Measurements from ENCODE around the gene DLG2. TPM values are rescaled to one million over a fixed set of nuclear protein-coding genes. Genes with fewer than 3 reads are reported as not detected.

The DLG2 gene
- total RNA-seq, 1 donor from 2014 or later: 1.8 TPM

DNA sequence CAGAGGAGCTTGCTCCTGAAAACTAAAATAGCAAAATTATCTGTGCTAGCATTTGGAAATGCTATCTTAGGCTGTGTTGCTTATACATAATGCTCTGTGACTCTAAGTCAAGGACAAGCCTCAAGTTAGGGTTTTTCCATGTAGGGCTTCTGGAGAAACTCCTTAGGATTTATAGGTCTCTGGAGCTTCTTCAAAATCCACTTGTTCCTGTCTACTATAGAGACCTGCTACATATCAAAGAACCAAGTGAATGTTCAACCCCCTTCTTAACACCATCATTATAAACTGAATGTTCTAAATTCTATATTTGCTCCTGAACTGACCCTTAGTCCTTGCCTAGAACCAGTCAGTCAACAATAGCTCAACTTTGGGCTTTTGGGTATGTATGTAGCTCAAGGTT, 1817.9 kb downstream of the DLG2 start:
- H2AFZ ChIP-seq (ENCODE audit: low read depth, low read length): no peak overlapping the region
- peaks cover 7% of the 10 kb centered on the region for H3K27me3 Mint-ChIP-seq (ENCODE audit: low read depth, unreplicated experiment)
- no peaks in the 10 kb centered on the region for H3K9me3 Mint-ChIP-seq (ENCODE audit: unreplicated experiment)
- H3K27ac Mint-ChIP-seq (ENCODE audit: unreplicated experiment): no peak overlapping the region
- no peak overlapping the region for H3K9ac ChIP-seq (ENCODE audit: low read length)
- no peak overlapping the region for H3K4me3 ChIP-seq (ENCODE audit: insufficient read depth, low read depth, low read length)
- H4K20me1 ChIP-seq (ENCODE audit: insufficient read depth, low read length): no peaks in the 10 kb centered on the region
- no peak overlapping the region for H3K27ac ChIP-seq (ENCODE audit: low read depth, low read length)
- FAIRE-seq: no peak
- no peak overlapping the region for H3K4me2 ChIP-seq (ENCODE audit: low read length)
- H3K36me3 Mint-ChIP-seq (ENCODE audit: low read depth, unreplicated experiment): no peaks in the 10 kb centered on the region
- H3K4me1 ChIP-seq (ENCODE audit: insufficient read depth, low read length): no peaks in the 10 kb centered on the region
- H3K9me3 ChIP-seq (ENCODE audit: insufficient read depth, low read depth, low read length): no peaks in the 10 kb centered on the region
- no peaks in the 10 kb centered on the region for H3K4me1 Mint-ChIP-seq (ENCODE audit: low read depth, unreplicated experiment)
- no peak overlapping the region for H3K4me3 Mint-ChIP-seq (ENCODE audit: unreplicated experiment)
- H3K36me3 ChIP-seq (ENCODE audit: insufficient read depth, low read length): no peaks in the 10 kb centered on the region
- no peaks in the 10 kb centered on the region for H3K79me2 ChIP-seq (ENCODE audit: insufficient read depth, low read length)
- no peak for DNase-seq (ENCODE audit: low read depth)
- H3K27me3 ChIP-seq (ENCODE audit: insufficient read depth, low read length): no peaks in the 10 kb centered on the region
- TF ChIP-seq, protein P1, sequence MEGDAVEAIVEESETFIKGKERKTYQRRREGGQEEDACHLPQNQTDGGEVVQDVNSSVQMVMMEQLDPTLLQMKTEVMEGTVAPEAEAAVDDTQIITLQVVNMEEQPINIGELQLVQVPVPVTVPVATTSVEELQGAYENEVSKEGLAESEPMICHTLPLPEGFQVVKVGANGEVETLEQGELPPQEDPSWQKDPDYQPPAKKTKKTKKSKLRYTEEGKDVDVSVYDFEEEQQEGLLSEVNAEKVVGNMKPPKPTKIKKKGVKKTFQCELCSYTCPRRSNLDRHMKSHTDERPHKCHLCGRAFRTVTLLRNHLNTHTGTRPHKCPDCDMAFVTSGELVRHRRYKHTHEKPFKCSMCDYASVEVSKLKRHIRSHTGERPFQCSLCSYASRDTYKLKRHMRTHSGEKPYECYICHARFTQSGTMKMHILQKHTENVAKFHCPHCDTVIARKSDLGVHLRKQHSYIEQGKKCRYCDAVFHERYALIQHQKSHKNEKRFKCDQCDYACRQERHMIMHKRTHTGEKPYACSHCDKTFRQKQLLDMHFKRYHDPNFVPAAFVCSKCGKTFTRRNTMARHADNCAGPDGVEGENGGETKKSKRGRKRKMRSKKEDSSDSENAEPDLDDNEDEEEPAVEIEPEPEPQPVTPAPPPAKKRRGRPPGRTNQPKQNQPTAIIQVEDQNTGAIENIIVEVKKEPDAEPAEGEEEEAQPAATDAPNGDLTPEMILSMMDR (IDR thresholded peaks at IDR 0.05; ENCODE audit: insufficient read depth, low read depth, low read length): no peak
- no peak for TF ChIP-seq EZH2 (IDR thresholded peaks at IDR 0.05; ENCODE audit: insufficient read depth, low read length)

DNA sequence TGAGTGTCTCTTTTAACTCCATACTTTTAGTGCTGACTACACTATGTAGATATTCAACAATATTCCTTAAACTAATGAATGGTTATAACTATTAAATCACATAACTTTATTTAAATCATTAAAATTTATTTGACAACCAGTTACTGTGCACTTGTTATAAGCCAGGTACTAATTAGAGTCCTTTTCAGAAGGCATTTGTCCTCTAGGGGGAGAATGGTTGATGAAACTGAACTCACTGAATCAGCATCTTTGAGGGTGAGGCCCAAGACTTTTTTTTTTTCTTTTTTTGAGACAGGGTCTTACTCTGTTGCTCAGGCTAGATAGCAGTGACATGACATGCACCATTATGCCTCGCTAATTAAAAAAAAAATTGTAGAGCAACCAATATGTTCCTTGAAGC, 1825.3 kb downstream of the DLG2 start:
- no peaks in the 10 kb centered on the region for H3K9me3 Mint-ChIP-seq (ENCODE audit: unreplicated experiment)
- Histone ChIP-seq H3K27me3 (ENCODE audit: insufficient read depth, low read length) (peaks cover 3% of the 10 kb centered on the region), H3K4me2 (ENCODE audit: low read length) (no peak overlapping the region), H3K79me2 (ENCODE audit: insufficient read depth, low read length) (no peaks in the 10 kb centered on the region), H4K20me1 (ENCODE audit: insufficient read depth, low read length) (no peaks in the 10 kb centered on the region), H3K27ac (ENCODE audit: low read depth, low read length) (no peak overlapping the region), H2AFZ (ENCODE audit: low read depth, low read length) (no peak overlapping the region), H3K4me3 (ENCODE audit: insufficient read depth, low read depth, low read length) (no peak overlapping the region), H3K4me1 (ENCODE audit: insufficient read depth, low read length) (no peaks in the 10 kb centered on the region), H3K9me3 (ENCODE audit: insufficient read depth, low read depth, low read length) (no peaks in the 10 kb centered on the region), H3K36me3 (ENCODE audit: insufficient read depth, low read length) (no peaks in the 10 kb centered on the region), H3K9ac (ENCODE audit: low read length) (no peak overlapping the region)
- H3K27me3 Mint-ChIP-seq (ENCODE audit: low read depth, unreplicated experiment): no peaks in the 10 kb centered on the region
- FAIRE-seq: no peak
- TF ChIP-seq, protein P1 (IDR thresholded peaks at IDR 0.05; ENCODE audit: insufficient read depth, low read depth, low read length): no peak
- no peak for TF ChIP-seq EZH2 (IDR thresholded peaks at IDR 0.05; ENCODE audit: insufficient read depth, low read length)
- no peak for DNase-seq (ENCODE audit: low read depth)
- H3K4me1 Mint-ChIP-seq (ENCODE audit: low read depth, unreplicated experiment): no peaks in the 10 kb centered on the region
- no peak overlapping the region for H3K27ac Mint-ChIP-seq (ENCODE audit: unreplicated experiment)
- H3K36me3 Mint-ChIP-seq (ENCODE audit: low read depth, unreplicated experiment): no peaks in the 10 kb centered on the region
- no peak overlapping the region for H3K4me3 Mint-ChIP-seq (ENCODE audit: unreplicated experiment)

DNA sequence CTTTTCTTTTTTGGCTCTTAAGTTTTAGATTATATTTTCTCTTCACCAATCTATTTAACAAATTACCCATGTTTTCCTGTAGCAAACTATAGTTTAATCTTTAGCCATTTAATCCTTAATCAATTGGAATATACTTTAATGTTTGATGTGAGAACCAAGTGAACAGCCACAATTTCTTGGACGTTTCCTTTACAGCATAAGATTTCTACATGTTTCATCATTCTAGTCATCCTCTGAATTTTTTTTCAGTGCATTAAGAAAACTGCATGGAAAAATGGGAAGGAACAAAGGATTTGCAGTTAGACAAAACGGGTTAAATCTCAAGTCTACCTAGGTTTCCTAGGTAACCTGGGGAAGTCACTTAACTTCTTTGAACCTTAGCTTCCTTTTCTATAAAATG, 1833.8 kb downstream of the DLG2 start:
- TF ChIP-seq, protein P1 (IDR thresholded peaks at IDR 0.05; ENCODE audit: insufficient read depth, low read depth, low read length): no peak
- no peak for TF ChIP-seq EZH2 (IDR thresholded peaks at IDR 0.05; ENCODE audit: insufficient read depth, low read length)
- no peaks in the 10 kb centered on the region for H3K4me1 Mint-ChIP-seq (ENCODE audit: low read depth, unreplicated experiment)
- Histone ChIP-seq H3K27me3 (ENCODE audit: insufficient read depth, low read length) (no peaks in the 10 kb centered on the region), H3K4me3 (ENCODE audit: insufficient read depth, low read depth, low read length) (no peak overlapping the region), H3K4me2 (ENCODE audit: low read length) (no peak overlapping the region), H3K9ac (ENCODE audit: low read length) (no peak overlapping the region), H3K36me3 (ENCODE audit: insufficient read depth, low read length) (no peaks in the 10 kb centered on the region), H3K27ac (ENCODE audit: low read depth, low read length) (no peak overlapping the region), H3K9me3 (ENCODE audit: insufficient read depth, low read depth, low read length) (no peaks in the 10 kb centered on the region), H4K20me1 (ENCODE audit: insufficient read depth, low read length) (no peaks in the 10 kb centered on the region), H2AFZ (ENCODE audit: low read depth, low read length) (no peak overlapping the region), H3K79me2 (ENCODE audit: insufficient read depth, low read length) (no peaks in the 10 kb centered on the region), H3K4me1 (ENCODE audit: insufficient read depth, low read length) (no peaks in the 10 kb centered on the region)
- no peaks in the 10 kb centered on the region for H3K36me3 Mint-ChIP-seq (ENCODE audit: low read depth, unreplicated experiment)
- FAIRE-seq: no peak
- peaks cover 3% of the 10 kb centered on the region for H3K9me3 Mint-ChIP-seq (ENCODE audit: unreplicated experiment)
- no peak overlapping the region for H3K27ac Mint-ChIP-seq (ENCODE audit: unreplicated experiment)
- H3K4me3 Mint-ChIP-seq (ENCODE audit: unreplicated experiment): no peak overlapping the region
- peaks cover 4% of the 10 kb centered on the region for H3K27me3 Mint-ChIP-seq (ENCODE audit: low read depth, unreplicated experiment)
- DNase-seq (ENCODE audit: low read depth): no peak
